GM12875 (cell line): ENCODE measurements around the gene CCDC191.
A peak's percentile ranks its signal among the peaks of the same experiment; 100 is the strongest.

Experiments
- H3K4me3 ChIP-seq: one replicate; pipeline ENCODE4 v1.5.1; 2011; ENCODE audit warnings: low read depth, low read length, control low read depth
- TF ChIP-seq, protein P1 (sequence below): IDR thresholded peaks from 2 replicates; pipeline ENCODE4 v1.5.1; 2011; ENCODE audit warnings: low read depth, mild to moderate bottlenecking, control low read depth, inconsistent platforms, low read length, moderate library complexity, borderline replicate concordance; ENCODE audit not compliant: insufficient read depth

The CCDC191 gene

DNA sequence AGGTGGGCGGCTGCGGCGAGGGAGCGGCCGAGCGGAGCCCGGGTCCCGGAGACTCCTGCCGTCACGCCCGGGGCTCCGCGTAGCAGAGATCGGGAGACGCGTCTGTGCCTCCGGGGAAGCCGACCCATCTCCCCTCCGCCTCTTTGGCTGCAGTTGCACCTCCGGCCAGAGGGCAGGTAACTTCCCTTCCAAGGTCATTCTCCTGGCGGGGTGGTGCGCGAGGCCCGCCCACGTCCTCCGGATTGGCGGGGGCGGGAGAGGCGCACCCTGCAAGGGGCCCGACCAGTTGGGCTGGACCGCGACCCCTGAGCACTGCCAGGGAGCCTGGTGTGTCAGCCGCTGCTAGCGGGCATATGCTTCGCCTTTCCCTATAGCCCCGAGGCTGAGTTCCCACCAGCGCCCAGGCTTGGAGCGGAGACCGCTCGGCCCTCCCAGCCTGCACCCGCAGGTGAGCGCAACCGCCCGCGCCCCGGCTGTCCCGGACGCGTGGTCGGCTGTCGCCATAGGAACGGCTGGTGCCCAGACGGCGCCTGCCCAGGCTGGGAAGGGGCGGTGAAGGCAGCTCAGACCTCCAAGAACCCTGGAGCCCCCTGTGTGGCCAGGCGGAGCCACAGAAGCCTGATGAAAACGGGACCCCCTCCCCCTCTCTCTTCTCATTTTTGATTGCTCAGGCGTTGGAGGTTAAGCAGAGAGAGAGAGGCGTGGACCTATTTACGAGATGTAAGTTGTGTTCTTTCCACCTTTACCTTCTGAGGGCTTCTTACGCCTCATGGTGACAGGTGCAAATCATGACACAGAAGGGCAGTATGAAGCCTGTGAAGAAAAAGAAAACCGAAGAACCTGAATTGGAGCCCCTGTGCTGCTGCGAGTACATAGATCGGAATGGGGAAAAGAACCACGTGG is 108.1 kb downstream of the CCDC191 start:
- TF ChIP-seq, protein P1, sequence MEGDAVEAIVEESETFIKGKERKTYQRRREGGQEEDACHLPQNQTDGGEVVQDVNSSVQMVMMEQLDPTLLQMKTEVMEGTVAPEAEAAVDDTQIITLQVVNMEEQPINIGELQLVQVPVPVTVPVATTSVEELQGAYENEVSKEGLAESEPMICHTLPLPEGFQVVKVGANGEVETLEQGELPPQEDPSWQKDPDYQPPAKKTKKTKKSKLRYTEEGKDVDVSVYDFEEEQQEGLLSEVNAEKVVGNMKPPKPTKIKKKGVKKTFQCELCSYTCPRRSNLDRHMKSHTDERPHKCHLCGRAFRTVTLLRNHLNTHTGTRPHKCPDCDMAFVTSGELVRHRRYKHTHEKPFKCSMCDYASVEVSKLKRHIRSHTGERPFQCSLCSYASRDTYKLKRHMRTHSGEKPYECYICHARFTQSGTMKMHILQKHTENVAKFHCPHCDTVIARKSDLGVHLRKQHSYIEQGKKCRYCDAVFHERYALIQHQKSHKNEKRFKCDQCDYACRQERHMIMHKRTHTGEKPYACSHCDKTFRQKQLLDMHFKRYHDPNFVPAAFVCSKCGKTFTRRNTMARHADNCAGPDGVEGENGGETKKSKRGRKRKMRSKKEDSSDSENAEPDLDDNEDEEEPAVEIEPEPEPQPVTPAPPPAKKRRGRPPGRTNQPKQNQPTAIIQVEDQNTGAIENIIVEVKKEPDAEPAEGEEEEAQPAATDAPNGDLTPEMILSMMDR, result peak; percentile 10; the same call in 1 of the 2 replicates
- peak overlapping the region; percentile 48 for H3K4me3 ChIP-seq

DNA sequence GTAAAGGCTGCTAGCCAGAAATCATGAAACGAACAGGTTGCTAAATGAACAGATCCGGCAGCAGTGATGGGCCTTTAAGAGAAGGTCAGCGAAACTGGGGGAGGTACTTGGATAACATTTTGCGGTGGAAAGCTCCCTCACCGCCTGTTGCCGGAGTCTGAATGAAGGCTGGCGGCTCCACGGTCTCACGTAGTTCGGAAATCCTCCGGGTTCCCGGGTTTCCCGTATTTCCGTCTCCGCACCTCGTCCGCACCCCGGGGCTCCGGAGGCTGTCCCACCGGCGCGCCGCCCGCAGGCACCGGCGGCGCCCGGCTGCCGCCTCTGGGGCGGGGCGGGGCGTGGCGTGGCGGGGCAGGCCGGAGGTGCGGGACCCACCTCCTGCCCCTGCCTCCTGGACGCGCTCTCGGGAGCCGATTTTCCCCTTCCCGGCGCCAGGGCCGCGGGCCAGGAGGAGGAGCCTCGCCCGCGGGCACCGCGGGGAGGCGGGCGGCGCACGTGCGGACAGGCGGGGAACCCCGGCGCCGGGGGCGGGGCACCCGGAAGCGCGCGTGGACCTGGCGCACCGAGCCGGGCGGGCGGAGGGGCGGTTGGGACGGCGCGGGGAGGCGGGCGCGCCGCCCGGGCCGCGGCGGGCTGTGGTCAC is 108.8 kb downstream of the CCDC191 start, which contains the start of gene ZDHHC23:
Gene ZDHHC23, plus strand, starts transcription at position 642 of the 643 bp plus-strand sequence. CDS start 790 bp downstream, outside the sequence.
- TF ChIP-seq, protein P1, result no peak
- peak within 1 kb of the TSS; percentile 54 for H3K4me3 ChIP-seq

DNA sequence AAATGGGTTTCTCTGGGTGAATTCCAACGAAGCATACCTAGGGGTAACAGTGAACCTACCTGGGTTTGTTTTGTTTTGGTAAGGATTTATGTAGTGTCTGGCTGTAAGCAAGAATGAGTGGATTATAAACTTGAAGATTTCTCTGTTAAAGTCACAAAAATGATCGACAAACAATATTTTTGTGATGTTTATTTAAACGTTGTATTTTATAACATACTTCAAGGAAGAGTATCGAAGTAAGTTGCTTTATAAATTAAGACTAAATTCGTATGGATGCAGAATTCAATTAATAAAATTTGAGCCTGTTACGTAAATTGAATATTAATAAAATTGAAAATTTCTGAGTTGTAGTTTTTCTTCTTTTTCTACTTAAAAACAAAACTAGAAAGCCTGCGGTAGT is 109.5 kb downstream of the CCDC191 start:
- no peak overlapping the region for H3K4me3 ChIP-seq
- TF ChIP-seq, protein P1, result no peak

DNA sequence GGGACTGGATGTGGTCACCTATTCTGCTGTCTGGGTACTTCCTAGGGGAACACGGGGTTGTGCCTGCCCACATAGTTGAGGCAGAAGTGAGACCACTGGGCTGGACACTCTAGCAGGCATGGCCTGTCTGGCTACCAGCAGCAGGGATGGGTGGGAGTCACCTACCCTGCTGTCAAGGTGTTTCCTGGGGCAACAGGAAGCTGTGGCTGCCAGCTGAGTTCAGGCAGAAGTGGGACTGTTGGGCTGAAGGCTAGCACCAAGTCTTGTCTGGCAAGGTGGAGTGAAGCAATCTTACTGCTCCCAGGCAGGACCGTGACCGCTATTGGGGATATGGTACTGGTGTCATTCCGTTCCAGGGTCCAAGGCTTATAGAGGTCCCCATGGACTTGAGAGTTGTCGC is 128.8 kb downstream of the CCDC191 start:
- H3K4me3 ChIP-seq, result no peak overlapping the region
- TF ChIP-seq, protein P1, result no peak

DNA sequence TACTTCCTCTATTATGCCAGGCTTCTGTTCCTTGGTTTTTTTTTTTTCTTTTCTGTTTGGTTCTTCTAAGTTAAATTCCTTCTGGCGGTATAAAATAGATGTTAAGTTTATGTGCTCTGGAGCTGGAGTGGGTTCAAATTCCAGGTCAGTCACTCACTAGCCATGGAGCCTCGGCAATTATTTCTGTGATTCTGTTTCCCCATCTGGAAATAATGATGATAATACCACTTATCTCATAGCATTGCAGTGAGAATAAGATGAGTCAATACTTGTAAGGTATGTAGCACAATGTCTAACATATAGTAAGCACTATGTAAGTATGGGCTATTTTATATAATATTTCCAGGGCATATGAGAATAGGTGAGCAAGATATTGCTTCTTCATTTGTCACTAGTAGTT is 141.7 kb downstream of the CCDC191 start:
- TF ChIP-seq, protein P1, result no peak
- H3K4me3 ChIP-seq, result no peak overlapping the region
